ENCODE measurements around the gene CEP112. TPM values are rescaled to one million over a fixed set of nuclear protein-coding genes. Genes with fewer than 3 reads are reported as not detected.

Gene CEP112
- total RNA-seq, 1 experiment from 2014 or later: 9.5 TPM

GRCh38 chr17:65739034-65739433 is 452.9 kb downstream of the CEP112 start:
- TF ChIP-seq SIN3A (IDR thresholded peaks at IDR 0.05; ENCODE audit: borderline replicate concordance, insufficient read depth, low read depth, low read length) (no peak), POLR2AphosphoS5 (IDR thresholded peaks at IDR 0.05; ENCODE audit: low read depth, low read length) (no peak), TCF7L2 (IDR thresholded peaks at IDR 0.05; ENCODE audit: low read depth, low read length) (no peak)
- TF ChIP-seq, protein P1, sequence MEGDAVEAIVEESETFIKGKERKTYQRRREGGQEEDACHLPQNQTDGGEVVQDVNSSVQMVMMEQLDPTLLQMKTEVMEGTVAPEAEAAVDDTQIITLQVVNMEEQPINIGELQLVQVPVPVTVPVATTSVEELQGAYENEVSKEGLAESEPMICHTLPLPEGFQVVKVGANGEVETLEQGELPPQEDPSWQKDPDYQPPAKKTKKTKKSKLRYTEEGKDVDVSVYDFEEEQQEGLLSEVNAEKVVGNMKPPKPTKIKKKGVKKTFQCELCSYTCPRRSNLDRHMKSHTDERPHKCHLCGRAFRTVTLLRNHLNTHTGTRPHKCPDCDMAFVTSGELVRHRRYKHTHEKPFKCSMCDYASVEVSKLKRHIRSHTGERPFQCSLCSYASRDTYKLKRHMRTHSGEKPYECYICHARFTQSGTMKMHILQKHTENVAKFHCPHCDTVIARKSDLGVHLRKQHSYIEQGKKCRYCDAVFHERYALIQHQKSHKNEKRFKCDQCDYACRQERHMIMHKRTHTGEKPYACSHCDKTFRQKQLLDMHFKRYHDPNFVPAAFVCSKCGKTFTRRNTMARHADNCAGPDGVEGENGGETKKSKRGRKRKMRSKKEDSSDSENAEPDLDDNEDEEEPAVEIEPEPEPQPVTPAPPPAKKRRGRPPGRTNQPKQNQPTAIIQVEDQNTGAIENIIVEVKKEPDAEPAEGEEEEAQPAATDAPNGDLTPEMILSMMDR (IDR thresholded peaks at IDR 0.05): no peak
- TF ChIP-seq, protein P2, sequence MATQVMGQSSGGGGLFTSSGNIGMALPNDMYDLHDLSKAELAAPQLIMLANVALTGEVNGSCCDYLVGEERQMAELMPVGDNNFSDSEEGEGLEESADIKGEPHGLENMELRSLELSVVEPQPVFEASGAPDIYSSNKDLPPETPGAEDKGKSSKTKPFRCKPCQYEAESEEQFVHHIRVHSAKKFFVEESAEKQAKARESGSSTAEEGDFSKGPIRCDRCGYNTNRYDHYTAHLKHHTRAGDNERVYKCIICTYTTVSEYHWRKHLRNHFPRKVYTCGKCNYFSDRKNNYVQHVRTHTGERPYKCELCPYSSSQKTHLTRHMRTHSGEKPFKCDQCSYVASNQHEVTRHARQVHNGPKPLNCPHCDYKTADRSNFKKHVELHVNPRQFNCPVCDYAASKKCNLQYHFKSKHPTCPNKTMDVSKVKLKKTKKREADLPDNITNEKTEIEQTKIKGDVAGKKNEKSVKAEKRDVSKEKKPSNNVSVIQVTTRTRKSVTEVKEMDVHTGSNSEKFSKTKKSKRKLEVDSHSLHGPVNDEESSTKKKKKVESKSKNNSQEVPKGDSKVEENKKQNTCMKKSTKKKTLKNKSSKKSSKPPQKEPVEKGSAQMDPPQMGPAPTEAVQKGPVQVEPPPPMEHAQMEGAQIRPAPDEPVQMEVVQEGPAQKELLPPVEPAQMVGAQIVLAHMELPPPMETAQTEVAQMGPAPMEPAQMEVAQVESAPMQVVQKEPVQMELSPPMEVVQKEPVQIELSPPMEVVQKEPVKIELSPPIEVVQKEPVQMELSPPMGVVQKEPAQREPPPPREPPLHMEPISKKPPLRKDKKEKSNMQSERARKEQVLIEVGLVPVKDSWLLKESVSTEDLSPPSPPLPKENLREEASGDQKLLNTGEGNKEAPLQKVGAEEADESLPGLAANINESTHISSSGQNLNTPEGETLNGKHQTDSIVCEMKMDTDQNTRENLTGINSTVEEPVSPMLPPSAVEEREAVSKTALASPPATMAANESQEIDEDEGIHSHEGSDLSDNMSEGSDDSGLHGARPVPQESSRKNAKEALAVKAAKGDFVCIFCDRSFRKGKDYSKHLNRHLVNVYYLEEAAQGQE (IDR thresholded peaks at IDR 0.05; ENCODE audit: insufficient read depth in 1 of 2, low read depth in 2 of 2, low read length in 1 of 2): no peak
- BruUV-seq (replicated peaks): no TSS peak
- Histone ChIP-seq H3K27ac (ENCODE audit: low read length) (no peak overlapping the region), H3K4me1 (ENCODE audit: control insufficient read depth, insufficient read depth, low read length) (no peaks in the 10 kb centered on the region), H3K4me3 (ENCODE audit: low read depth in 2 of 2, low read length in 2 of 2) (no peak overlapping the region), H3K27me3 (ENCODE audit: control insufficient read depth, insufficient read depth, low read length) (no peaks in the 10 kb centered on the region), H3K9me3 (ENCODE audit: control insufficient read depth, insufficient read depth, low read depth, low read length) (peaks cover 6% of the 10 kb centered on the region; the same call in 1 of the 2 replicates), H3K36me3 (ENCODE audit: control insufficient read depth, insufficient read depth, low read length) (no peaks in the 10 kb centered on the region)
- ChIA-PET CTCF (no interaction called here), POLR2A (no interaction called here)
- DNase-seq (ENCODE audit: low read depth, low spot score) (no peak), ATAC-seq (no peak)
- in situ Hi-C loops (cut with HindIII; ENCODE audit: low pct_unique_long_range_greater_than_20kb, low sequenced_read_pairs): no loop called here
- intact Hi-C loops (cut with micrococcal nuclease; ENCODE audit: unreplicated experiment): no loop called here

DNA sequence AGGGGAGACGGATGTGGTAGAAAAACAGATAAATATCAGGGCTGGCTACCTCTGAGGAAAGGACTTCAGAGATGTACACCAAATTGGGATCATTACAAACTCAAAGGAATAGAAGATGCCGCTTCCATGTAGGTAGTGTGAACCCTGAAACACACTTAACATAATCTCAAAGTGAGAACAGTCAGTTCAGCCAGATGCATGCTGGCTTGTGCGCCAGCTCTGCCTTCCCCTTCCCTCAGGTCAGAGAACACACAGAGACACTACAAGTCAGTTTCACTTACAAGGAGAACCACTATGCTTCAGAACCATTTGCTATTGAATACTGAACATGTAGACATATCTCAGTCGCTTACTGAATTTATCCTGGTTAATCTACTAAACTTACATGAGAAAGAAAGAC is 454.5 kb downstream of the CEP112 start:
- no peaks in the 10 kb centered on the region for H3K4me1 ChIP-seq (ENCODE audit: control insufficient read depth, insufficient read depth, low read length)
- peaks cover 6% of the 10 kb centered on the region; the same call in 1 of the 2 replicates for H3K9me3 ChIP-seq (ENCODE audit: control insufficient read depth, insufficient read depth, low read depth, low read length)
- no peak for ATAC-seq
- no peak overlapping the region for H3K4me3 ChIP-seq (ENCODE audit: low read depth in 2 of 2, low read length in 2 of 2)
- DNase-seq (ENCODE audit: low read depth, low spot score): no peak
- POLR2A ChIA-PET: no interaction called here
- H3K36me3 ChIP-seq (ENCODE audit: control insufficient read depth, insufficient read depth, low read length): no peaks in the 10 kb centered on the region
- BruUV-seq (replicated peaks): no TSS peak
- in situ Hi-C loops (cut with HindIII; ENCODE audit: low pct_unique_long_range_greater_than_20kb, low sequenced_read_pairs): no loop called here
- TF ChIP-seq, protein P2 (IDR thresholded peaks at IDR 0.05; ENCODE audit: insufficient read depth in 1 of 2, low read depth in 2 of 2, low read length in 1 of 2): no peak
- no peak for TF ChIP-seq SIN3A (IDR thresholded peaks at IDR 0.05; ENCODE audit: borderline replicate concordance, insufficient read depth, low read depth, low read length)
- no peak for TF ChIP-seq TCF7L2 (IDR thresholded peaks at IDR 0.05; ENCODE audit: low read depth, low read length)
- TF ChIP-seq, protein P1 (IDR thresholded peaks at IDR 0.05): no peak
- no peak for TF ChIP-seq POLR2AphosphoS5 (IDR thresholded peaks at IDR 0.05; ENCODE audit: low read depth, low read length)
- CTCF ChIA-PET: no interaction called here
- intact Hi-C loops (cut with micrococcal nuclease; ENCODE audit: unreplicated experiment): no loop called here
- H3K27me3 ChIP-seq (ENCODE audit: control insufficient read depth, insufficient read depth, low read length): no peaks in the 10 kb centered on the region
- no peak overlapping the region for H3K27ac ChIP-seq (ENCODE audit: low read length)
